Effector CD8-positive, alpha-beta T cell (primary cell): ENCODE data around the gene GPR176.

ENCODE experiments used
- DNase-seq: peaks from one replicate; lab custom pipeline; 2025; lab: John Stamatoyannopoulos, UW

The GPR176 gene

DNA sequence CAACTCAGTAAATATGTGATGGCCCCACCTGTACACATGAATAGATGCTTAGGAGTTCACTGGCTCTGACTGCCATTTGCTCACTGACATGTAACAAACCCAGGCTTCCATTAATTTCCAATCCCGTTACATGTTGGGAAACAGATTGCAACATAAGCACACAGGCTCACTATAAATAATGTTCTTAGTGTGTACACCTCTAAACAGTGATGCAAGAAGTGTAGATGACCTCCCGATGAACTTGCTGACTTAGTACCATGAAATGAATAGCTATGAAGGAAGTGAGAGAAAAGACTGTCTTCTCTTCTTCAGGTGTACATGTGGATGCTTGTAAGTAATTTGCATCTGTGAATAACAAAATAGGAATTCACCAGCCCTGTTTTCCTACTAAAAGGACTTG lies 116.0 kb downstream of the GPR176 start:
- no peak for DNase-seq

DNA sequence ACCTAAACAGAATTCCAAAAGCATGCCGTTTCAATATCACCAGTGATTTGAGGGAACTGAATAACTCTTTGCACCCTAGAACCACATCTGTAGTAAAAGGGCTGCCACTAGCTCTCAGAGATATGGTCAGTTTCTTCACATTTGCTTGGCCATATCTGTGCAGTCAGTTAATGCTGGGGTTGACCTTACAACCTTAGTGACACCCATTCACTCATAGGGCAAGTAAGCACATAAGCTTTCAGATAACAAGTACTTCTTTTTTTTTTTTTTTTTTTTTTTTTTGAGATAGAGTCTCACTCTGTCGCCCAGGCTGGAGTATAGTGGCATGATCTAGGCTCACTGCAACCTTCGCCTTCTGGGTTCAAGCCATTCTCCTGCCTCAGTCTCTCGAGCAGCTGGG lies 117.0 kb downstream of the GPR176 start:
- no peak for DNase-seq

DNA sequence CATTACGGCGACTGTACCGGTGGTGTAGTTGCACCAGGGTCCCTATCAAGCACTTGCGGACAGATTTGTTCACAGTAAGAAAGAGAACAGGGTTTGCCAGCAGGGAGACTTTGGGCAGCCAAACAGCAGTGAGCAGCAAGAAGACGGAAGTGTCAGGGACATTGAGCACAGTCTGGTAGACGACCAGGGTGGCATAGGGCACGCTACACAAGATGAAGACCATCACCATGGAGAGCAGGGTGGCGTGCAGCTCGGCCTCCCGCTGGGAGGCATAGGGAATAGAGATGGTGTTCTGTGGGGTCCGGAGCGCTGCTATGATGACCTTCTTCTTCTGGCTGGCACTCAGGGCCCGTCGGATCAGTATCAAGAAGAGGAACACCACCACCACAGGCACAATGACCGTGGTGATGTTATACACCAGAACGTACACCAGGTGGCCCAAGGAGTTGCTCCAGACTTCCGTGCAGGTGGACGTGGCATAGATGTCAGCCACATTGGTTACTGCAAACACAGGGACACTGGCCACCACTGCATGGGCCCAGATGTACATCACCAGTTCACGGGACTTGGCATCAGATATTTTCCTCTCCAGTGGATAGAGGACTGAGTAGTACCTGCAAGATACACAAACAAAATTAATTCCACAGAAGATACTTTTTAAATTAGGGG lies 118.3 kb downstream of the GPR176 start:
- no peak for DNase-seq

DNA sequence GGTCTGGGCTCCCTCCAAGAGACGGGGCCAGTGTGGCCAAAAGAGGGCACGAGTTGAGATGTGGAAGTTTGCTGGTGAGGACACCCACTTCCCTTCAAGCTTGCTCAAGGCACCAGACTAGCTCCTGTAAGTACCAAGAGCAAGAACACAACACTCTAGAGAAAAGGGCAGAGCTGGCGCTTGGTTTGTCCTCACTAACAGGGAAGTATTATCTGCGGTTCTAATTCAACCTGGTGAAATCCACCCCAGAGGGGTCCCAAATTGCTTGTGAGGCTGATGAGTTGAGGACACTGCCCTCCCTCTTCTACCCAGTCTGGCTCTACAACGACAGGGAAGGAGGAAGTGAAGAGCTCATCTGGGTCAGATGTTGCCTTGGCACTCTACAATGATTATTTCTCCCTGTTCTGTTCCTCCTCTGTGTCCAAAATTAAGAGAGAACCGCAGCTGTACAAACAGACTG lies 120.5 kb downstream of the GPR176 start:
- DNase-seq: no peak

DNA sequence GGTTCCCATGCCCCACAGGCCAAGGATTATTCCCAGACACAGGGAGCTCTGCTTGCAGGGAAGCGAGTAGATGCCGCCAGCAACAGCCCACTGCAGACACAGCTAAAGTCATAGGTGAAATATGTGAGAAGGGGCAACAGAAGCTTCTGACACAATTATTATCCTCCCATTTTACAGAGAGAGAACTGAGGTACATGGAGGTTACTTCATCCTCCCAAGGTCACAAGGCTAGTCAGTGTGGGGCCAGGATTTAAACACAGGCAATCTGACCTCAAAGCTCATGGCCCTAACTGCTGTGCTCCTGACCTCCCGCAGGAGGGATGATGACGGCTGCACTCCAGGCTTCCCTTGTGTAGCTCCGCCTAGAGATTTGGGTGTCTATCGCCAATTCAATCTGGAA lies 121.7 kb downstream of the GPR176 start:
- no peak for DNase-seq

DNA sequence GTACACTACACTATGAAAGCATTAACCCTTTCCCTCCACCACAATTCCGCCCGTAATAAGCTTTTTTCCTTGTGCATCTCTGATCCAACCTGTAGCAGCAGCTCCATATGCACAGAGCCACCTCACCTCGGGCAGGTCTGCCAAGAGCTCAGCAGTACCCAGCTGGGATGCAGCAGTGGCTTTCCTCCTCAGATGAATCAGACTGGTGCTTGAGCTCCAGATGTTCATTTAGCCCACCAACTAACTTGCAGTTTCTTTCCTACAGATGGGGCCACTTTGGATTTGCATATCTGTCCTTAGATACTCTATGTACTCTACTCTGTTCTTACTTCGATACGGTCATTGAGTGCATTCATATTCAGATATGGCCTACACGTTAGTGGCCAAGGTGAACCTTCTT lies 122.7 kb downstream of the GPR176 start:
- no peak for DNase-seq

DNA sequence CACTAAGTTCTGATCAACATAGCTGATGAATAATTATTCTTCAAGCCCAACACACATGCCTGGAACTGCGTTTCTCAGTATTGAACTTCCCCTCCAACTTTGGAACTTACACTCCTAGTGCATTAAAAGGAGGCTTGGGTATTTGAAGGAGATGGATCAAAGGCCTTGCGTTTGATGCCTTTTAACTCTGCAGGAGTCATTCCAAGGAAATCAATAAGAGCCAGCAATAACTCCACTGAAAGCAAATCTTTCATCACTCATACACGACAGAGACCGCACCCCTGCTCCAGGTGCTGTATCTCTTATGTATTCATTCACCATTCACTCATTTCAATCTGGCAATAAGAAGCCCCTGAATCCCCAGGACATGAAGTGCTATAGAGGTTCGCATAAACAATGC lies 123.5 kb downstream of the GPR176 start:
- no peak for DNase-seq

DNA sequence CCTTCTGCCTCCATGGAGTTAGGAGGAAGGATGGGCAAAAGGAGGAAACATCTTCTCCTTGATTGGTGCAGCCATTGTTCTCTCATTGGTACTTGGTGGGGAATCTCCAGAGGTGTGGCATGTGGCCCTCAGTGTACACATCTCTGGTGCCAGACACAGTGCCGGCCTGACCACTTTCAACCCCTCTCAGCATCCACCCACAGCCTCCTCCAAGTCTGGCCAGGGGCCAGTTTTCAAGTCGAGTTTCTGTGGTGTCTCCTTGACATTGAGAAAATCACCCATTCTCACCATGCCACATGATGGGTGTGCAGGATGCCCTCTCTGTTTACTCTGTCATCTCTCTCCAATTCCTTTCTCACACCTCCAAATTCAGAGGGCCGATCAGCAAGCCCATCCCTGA lies 124.6 kb downstream of the GPR176 start:
- no peak for DNase-seq

DNA sequence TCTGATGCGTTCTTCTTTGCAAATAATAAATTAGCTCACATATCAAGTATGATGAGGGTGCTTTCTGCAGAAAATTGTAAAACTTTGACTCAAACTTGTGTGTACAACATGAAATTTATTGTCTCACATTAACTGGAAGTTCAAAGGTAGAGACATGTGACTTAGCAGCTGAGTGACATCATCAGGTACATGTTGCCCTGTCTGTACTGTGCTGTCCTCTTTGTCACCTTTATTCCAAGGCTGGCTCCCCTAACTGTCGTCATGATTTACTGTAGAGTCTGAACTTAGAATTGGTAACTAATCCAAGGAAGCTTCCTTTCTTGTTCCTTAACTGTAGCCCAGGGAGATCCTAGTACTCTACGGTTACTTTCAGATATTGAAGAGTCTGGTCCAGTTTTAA lies 125.1 kb downstream of the GPR176 start:
- no peak for DNase-seq

DNA sequence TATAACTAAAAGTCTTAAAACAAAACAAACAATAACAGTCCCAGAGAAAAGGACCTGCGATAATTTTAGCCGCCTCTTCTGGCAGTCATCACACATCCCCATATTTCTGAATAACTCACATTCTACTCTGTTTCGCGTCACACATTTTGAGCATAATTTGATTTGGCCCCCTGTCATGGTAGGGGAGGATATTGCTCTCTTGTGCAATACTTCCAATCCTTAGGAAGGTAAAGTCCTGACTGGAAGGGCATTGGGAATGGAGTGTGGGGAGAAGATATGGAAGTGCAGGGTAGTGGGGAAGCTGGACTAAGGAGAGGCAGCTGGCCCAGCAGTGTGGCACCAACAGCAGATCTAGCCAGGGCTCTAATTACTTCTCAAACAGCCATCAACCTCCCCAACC lies 126.1 kb downstream of the GPR176 start:
- DNase-seq: no peak

DNA sequence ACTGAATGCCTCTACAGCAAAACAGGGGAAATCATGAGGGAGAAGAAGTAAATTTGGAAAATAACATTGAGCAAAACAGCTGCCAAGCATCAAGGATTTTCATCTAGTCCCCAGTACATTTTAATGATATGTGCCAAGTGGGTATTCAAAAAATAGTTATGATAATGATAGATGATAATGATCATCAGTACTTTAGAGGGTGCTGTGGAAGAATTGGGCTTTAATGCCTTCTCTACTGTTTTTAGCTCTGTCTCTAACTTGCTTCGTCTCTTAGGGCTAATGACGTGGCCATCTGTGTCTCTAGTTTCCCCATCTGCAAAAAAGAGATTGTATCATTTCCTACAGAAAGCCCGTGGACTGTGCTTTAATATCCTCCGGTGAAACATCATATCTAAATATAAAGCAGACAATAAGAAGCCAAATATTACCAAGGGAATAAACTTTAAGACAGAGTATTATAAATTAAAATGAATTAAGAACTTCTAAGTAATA lies 127.2 kb downstream of the GPR176 start:
- DNase-seq: no peak

DNA sequence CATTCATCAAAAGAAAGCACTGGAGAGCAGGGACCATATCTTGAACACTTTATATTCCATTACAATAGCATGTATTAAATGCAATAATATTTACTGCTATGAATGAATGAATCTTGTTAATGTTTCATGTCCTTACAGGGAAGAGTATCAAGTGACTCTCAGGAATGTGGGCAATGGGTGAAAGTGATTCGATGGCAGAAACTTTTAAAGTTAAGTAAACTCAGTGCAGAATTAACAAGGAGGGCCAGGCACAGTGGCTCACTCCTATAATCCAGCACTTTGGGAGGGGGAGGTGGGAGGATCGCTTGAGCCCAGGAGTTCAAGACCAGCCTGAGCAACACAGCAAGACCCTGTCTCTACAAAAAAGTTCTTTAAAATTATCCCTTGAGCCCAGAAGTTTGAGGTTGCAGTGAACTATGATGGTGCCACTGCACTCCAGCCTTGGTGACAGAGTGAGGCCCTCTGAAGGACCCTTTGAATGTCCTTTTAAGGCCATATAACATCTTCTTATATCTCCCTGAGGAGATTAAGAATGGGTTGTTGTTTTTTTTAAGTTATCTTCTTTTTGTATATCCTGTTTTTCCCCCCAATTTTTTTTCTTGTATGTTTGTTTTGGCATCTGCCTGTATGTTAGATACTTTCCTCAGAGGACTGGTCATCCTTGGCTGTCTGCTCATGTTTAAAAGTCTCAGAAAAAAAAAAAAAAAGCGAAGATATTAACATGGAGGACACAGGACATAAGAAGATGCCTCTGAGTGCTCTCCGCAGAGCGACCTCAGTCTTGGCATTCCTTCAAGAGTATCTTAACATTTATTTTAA lies 127.8 kb downstream of the GPR176 start:
- no peak for DNase-seq

DNA sequence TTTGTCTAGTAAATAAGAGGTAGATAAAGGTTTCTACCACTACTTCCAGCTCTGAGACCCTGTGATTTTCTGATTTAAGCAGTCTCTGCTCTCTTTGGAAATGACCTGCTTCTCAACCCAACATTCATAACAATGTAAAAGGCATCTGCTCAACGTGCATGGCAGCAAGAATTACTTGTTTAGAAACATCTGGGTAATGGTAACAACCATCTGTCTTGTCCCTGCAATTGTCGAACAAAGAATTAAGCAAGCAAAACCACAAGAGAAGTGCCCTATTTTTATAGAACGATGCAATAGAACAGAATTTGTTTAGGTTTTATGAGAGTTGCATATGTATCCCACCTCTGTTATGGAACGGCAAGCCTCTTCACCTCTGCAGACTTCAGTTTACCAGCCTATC lies 130.3 kb downstream of the GPR176 start:
- DNase-seq: no peak

DNA sequence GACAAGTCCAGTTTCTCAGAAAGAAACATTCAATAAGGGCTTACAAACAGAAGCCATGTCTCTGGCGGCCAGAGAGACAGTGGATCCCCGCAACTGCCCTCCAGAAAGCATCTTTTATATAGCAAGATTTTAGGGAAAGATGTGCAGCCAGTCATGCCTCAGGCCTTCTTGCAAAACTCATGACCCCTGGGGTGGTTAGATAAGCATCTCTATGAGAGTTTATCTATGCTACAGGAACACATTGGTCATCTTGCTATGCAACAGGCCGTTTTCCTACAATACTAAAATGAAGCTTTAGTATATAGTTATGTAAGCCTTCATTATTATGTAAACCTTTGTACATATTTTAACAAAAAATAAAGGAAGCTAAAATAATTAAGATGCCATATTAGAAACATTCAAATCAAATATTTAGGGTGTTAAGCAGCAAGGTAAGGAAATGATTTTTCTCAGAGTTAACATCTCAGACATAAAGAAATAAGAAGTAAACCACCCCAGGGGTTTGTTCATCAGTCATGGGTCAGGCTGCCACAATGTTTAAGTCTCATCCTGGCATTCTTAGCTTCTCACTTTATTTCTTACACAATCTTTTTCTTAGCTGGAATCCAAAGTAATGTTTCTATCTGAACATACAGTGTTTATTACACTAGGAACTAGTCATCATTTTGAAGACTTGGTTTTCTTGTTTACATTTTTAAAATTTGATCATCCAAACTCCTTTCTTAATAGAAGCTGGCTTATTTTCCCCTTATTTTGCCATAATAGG lies 131.1 kb downstream of the GPR176 start:
- no peak for DNase-seq

DNA sequence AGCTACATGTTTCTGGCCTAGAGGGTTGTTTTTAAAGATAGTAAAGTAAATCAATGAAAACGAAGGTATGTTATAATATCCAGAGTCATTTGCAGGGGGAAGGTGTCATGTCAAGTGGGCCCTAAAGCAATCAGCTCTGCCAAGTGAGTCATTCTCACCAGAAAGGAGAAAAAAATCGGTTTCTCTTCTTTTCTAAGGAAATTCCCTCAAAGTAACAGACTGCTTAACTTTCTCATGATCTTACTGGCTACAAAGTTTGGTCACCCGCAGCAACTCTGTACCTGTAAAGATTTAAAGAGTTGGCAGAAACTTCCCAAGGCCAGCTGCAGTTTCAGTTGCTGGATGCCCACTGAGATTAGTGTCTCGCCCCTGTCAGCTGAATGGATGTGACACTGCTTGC lies 132.0 kb downstream of the GPR176 start:
- no peak for DNase-seq

DNA sequence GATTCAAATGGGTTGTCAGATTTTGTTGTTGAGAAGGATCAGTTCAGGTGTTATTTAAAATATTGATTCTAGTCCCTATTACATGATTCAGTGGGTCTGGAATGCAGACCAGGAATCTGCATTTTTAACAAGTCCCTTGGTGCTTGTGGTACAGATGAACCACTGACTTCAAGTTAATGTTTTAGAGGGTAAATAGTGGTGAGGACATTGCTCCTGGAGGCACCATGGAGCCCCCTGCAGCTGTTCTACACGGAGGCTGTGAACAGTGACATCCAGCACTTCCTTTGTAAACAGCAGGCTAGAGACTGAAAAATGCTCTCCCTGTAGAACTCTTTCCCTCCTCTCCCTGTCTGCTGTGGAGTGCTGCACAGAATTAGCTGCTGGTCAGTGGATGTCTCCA lies 132.6 kb downstream of the GPR176 start:
- DNase-seq: no peak

DNA sequence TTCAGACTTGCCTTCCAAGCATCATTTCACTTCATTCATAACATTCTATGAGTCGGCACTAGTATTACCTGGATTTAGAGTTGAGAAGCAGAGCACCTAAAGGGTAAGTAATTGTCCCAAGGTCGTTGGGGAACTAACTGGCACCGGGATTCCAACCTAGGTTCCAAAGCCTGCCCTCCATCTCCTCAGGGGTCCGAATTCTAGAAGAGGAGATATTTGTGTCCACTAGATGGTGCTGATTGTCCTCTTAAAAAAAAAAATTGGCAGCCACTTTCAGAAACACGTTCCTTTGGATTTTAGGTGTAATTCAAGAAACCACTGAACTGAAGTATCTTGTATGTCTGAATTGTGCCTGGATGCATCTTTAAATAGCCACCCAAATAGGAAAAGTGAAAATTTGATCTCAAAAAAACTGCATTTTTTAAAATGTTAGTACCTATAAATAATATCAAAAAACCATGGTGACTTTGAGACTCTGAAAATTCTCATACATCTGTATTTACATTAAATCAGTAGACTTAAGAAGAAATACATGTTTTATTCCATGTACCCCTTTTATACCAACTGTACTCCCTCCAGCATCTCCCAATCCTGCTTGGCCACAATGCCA lies 133.5 kb downstream of the GPR176 start:
- no peak for DNase-seq

DNA sequence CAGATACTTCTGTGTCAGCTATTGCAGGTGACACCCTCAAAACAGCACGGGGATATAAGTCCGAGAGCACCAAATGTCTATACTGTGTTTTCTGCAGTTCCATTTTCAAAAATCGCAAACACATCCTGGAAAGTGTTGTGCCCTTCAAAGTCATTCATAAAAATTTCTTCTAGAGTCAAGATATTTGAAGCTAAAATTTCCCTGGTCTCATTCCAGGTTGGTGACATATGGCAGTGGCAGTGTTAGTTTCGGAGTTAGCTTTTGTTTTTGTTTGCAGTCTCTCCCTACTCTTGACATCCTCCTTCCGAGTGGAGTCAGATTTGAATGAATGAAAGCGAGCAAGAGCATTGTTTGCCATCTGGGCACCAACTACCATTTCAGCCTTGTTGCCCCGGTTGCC lies 134.2 kb downstream of the GPR176 start:
- DNase-seq: no peak

DNA sequence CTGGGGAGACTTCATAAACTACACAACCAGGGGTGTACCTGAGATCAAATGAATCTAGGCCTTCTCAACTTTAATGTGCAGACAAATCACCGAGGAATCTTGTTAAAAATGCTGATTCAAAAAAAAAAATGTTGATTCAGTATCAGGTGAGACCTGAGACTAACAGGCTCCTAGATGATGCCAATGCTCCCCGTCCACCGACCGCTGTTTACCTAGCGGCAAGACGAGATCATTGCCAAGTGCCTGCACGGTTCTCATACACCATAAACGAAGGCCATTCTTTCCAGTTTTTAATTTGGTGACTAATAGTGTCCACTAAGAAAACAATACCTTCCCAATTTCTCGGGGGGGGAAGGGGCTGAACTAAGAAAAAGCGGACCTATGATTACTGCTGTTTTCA lies 134.9 kb downstream of the GPR176 start:
- no peak for DNase-seq

DNA sequence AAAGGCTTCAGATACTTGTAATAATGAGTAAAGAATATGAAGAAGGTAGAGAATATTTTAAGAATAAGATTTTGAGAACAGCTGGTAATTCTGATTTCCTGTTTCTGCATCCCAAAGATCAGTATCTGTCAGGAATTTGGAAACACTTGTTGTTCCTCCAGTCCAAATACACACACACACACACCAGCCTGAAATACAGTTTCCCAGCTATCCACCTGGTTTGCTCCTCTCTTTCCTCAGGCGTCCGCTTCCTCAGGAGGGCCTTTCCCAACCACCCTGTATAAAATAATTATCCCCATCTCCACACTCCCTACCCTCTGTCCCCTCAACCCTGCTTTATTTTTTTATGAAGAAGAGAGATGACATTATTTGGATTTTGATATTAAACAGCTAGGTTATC lies 135.4 kb downstream of the GPR176 start:
- no peak for DNase-seq

DNA sequence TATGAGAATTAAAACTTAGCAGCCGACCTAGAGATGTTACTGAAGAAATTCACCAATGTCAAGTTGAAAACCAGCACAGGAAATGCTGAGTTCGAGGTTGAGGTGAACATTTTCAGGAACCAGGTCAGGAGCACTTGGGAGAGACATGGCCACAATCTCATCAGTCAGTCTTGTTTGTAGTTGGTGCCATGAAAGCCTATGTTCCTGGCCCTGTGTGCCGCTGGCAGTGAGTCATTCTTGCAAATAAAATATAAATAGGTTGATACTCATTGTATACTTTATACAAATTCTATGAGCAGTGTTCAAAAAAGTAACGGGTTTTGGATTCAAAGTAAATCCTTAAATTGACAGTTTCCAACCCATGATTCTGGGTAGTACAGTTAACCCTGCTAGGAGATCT lies 135.9 kb downstream of the GPR176 start:
- DNase-seq: no peak

DNA sequence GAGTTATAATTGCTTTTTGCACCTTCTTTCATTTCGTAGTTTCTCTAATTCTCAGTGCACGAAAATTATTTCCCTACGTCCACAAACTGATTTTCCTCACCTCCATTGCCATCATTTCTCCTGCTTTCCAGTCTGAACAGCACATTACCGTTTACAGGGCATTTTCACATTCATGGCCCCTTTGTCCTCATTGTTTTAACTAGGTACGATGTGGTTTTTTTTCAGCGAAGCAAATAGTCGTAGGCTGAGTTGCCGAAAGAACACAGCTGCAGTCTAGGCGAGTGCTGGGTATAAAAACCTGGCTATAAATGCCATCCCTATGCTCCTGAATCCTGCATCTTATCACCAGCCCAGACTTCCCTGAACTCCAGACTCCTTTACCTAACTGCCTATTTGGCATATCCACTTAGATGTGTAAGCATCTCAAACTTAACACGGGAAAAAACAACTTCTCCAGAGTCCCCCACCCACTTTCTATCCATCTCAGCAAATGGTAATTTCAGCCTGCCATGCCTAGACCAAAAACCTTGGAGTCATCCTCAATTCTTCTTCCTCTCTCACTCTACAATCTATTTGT lies 136.7 kb downstream of the GPR176 start:
- DNase-seq: no peak
